ENCODE data around the gene WFIKKN2.
A peak's percentile ranks its signal among the peaks of the same experiment; 100 is the strongest.

Gene WFIKKN2

GRCh38 chr17:50884439-50885311 lies 49.3 kb downstream of the WFIKKN2 start:
- peaks cover 23 to 42% of the 10 kb centered on the region in 2 donors for H3K4me1 ChIP-seq (ENCODE audit: control insufficient read depth in 1 of 2, insufficient read depth in 2 of 2, low read length in 2 of 2)
- peak overlapping the region; percentile 52 to 81 for H3K9ac ChIP-seq (ENCODE audit: low read depth in 1 of 2, low read length in 2 of 2)
- no peaks in the 10 kb centered on the region for H3K9me3 ChIP-seq (ENCODE audit: control insufficient read depth in 1 of 2, low read length in 2 of 2)
- no peaks in the 10 kb centered on the region for H3K27me3 ChIP-seq (ENCODE audit: control insufficient read depth in 1 of 2, insufficient read depth in 2 of 2, low read length in 2 of 2)
- H3K4me3 ChIP-seq (ENCODE audit: low read depth in 1 of 2, low read length in 2 of 2), result peak overlapping the region in 1 of 2 donors; percentile 2
- no peaks in the 10 kb centered on the region for H3K36me3 ChIP-seq (ENCODE audit: control insufficient read depth in 1 of 2, insufficient read depth in 2 of 2, low read length in 2 of 2)
- peak overlapping the region; percentile 87 for H3K27ac ChIP-seq (ENCODE audit: low read depth, low read length)

DNA sequence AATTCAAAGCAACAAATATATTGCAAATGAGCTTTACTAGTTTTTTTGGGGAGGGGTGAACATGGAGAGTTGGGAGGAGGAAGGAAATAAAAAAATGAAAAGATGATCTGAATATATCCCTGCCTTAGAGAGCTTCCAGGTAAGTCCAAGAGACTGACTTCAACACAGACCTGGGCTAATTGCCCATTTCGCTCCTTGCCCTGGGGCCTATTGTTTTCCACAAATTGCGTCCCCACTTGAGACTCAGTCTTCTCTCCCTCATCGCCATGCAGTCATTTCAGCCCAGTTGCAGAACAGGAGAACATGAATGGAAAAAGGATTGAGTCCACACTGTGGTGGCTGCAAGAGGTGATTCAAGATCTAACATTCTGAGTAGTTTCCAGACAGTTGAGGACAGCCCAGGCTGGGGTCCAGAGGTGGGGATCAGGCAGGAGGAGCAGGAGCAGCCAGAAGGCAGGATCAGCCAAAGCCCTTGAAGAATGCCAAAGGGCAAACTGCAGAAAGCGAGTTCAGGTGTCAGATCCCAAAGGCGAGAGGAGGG lies 52.4 kb downstream of the WFIKKN2 start:
- Histone ChIP-seq H3K9ac (ENCODE audit: low read depth in 1 of 2, low read length in 2 of 2) (no peak overlapping the region), H3K27ac (ENCODE audit: low read depth, low read length) (no peak overlapping the region), H3K4me1 (ENCODE audit: control insufficient read depth in 1 of 2, insufficient read depth in 2 of 2, low read length in 2 of 2) (peaks cover 41 to 56% of the 10 kb centered on the region in 2 donors)

GRCh38 chr17:50889528-50890118 lies 54.2 kb downstream of the WFIKKN2 start:
- Histone ChIP-seq H3K4me1 (ENCODE audit: control insufficient read depth in 1 of 2, insufficient read depth in 2 of 2, low read length in 2 of 2) (peaks cover 37 to 55% of the 10 kb centered on the region in 2 donors), H3K27ac (ENCODE audit: low read depth, low read length) (peak overlapping the region; percentile 45), H3K9me3 (ENCODE audit: control insufficient read depth in 1 of 2, low read length in 2 of 2) (no peaks in the 10 kb centered on the region), H3K4me3 (ENCODE audit: low read depth in 1 of 2, low read length in 2 of 2) (peak overlapping the region in 1 of 2 donors; percentile 17), H3K36me3 (ENCODE audit: control insufficient read depth in 1 of 2, insufficient read depth in 2 of 2, low read length in 2 of 2) (no peaks in the 10 kb centered on the region), H3K9ac (ENCODE audit: low read depth in 1 of 2, low read length in 2 of 2) (peak overlapping the region; percentile 10 to 33), H3K27me3 (ENCODE audit: control insufficient read depth in 1 of 2, insufficient read depth in 2 of 2, low read length in 2 of 2) (no peaks in the 10 kb centered on the region)

More for the DNA sequence above, 52.4 kb downstream of the WFIKKN2 start:
- no peaks in the 10 kb centered on the region for H3K36me3 ChIP-seq (ENCODE audit: control insufficient read depth in 1 of 2, insufficient read depth in 2 of 2, low read length in 2 of 2)
- H3K9me3 ChIP-seq (ENCODE audit: control insufficient read depth in 1 of 2, low read length in 2 of 2), result no peaks in the 10 kb centered on the region
- H3K4me3 ChIP-seq (ENCODE audit: low read depth in 1 of 2, low read length in 2 of 2), result no peak overlapping the region
- no peaks in the 10 kb centered on the region for H3K27me3 ChIP-seq (ENCODE audit: control insufficient read depth in 1 of 2, insufficient read depth in 2 of 2, low read length in 2 of 2)

DNA sequence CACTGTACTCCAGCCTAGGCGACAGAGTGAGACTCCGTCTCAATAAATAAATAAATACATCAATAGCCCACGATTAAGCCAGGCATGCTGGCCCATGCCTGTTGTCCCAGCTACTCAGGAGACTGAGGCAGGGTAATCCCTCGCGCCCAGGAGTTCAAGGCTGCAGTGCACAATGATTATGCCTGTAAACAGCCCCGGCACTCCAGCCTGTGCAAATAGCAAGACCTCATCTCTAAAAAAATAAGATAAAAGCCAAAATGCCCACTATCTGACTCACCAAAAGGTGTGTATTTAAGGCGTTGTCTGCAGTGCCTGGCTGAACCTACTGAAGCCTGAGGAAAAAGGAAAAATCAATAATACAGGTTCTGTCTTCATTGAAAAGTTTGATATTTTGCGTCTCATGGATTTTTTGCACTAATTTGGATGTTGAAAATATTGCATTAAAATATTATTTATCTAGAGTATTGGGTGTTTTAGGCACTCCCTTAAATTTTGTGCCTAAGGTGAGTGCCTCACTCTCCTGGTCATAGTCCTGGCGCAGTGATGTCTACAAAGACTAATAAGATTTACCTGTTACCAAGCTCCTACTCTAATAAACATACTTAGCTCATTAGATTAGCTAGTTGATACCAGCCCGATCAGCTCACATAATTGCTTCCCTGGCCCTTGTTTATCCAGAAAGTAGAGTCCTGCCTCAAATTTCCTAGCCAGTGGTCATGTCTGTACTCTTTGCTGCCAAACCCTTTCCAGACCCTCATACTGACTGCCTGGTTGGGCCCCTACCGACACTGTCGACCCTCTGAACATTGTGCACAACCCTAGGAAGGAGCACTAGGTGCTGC lies 55.5 kb downstream of the WFIKKN2 start:
- Histone ChIP-seq H3K9ac (ENCODE audit: low read depth in 1 of 2, low read length in 2 of 2) (peak overlapping the region in 1 of 2 donors; percentile 11), H3K36me3 (ENCODE audit: control insufficient read depth in 1 of 2, insufficient read depth in 2 of 2, low read length in 2 of 2) (no peaks in the 10 kb centered on the region), H3K4me1 (ENCODE audit: control insufficient read depth in 1 of 2, insufficient read depth in 2 of 2, low read length in 2 of 2) (peaks cover 29 to 46% of the 10 kb centered on the region in 2 donors), H3K27me3 (ENCODE audit: control insufficient read depth in 1 of 2, insufficient read depth in 2 of 2, low read length in 2 of 2) (no peaks in the 10 kb centered on the region), H3K9me3 (ENCODE audit: control insufficient read depth in 1 of 2, low read length in 2 of 2) (no peaks in the 10 kb centered on the region), H3K27ac (ENCODE audit: low read depth, low read length) (no peak overlapping the region), H3K4me3 (ENCODE audit: low read depth in 1 of 2, low read length in 2 of 2) (peak overlapping the region in 1 of 2 donors; percentile 19)

DNA sequence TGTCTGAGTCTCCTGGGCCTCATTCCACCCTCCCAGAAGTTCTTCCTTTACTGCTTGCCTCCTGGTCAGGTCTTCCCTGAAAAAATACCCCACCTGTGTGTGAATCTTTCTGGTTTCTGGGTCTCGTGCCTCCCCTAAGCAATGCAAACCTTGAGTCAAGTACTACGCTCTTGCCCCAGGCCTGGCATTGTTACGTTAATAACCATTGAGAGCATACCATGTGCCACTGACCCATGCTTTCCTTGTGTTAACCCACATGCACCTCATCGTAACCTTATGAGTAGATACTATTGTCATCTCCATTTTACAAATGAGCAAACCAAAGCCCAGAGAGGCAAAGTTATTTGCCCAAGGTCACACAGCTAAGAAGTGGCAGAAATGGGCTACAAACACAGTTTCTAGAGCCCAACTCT lies 56.2 kb downstream of the WFIKKN2 start:
- H3K9ac ChIP-seq (ENCODE audit: low read depth in 1 of 2, low read length in 2 of 2), result peak overlapping the region in 1 of 2 donors; percentile 11
- no peaks in the 10 kb centered on the region for H3K27me3 ChIP-seq (ENCODE audit: control insufficient read depth in 1 of 2, insufficient read depth in 2 of 2, low read length in 2 of 2)
- H3K4me1 ChIP-seq (ENCODE audit: control insufficient read depth in 1 of 2, insufficient read depth in 2 of 2, low read length in 2 of 2), result peaks cover 29 to 43% of the 10 kb centered on the region in 2 donors
- H3K36me3 ChIP-seq (ENCODE audit: control insufficient read depth in 1 of 2, insufficient read depth in 2 of 2, low read length in 2 of 2), result no peaks in the 10 kb centered on the region
- peak overlapping the region in 1 of 2 donors; percentile 19 for H3K4me3 ChIP-seq (ENCODE audit: low read depth in 1 of 2, low read length in 2 of 2)
- no peak overlapping the region for H3K27ac ChIP-seq (ENCODE audit: low read depth, low read length)
- H3K9me3 ChIP-seq (ENCODE audit: control insufficient read depth in 1 of 2, low read length in 2 of 2), result no peaks in the 10 kb centered on the region
